Hepatocyte (in vitro differentiated cells): Measurements from ENCODE around the gene TMEM8B.

Source experiments
- CTCF ChIP-seq: fragments of 200-600 bp; sonication (generic); IDR thresholded peaks from 2 replicates; pipeline ENCODE4 v1.5.1; 2016; ENCODE audit warnings: antibody characterized with exemption, mild to moderate bottlenecking; ENCODE audit not compliant: poor library complexity
- EZH2 ChIP-seq: fragments of 200-600 bp; sonication (generic); IDR thresholded peaks from 2 replicates; pipeline ENCODE4 v1.6.1; 2016; ENCODE audit warnings: antibody characterized with exemption, mild to moderate bottlenecking, borderline replicate concordance
- EZH2phosphoT487 ChIP-seq: fragments of 200-600 bp; sonication (generic); IDR thresholded peaks from one replicate; pipeline ENCODE4 v1.6.1; 2018; ENCODE audit warnings: antibody characterized with exemption, mild to moderate bottlenecking, low read depth, moderate library complexity; ENCODE audit not compliant: unreplicated experiment, severe bottlenecking

DNA sequence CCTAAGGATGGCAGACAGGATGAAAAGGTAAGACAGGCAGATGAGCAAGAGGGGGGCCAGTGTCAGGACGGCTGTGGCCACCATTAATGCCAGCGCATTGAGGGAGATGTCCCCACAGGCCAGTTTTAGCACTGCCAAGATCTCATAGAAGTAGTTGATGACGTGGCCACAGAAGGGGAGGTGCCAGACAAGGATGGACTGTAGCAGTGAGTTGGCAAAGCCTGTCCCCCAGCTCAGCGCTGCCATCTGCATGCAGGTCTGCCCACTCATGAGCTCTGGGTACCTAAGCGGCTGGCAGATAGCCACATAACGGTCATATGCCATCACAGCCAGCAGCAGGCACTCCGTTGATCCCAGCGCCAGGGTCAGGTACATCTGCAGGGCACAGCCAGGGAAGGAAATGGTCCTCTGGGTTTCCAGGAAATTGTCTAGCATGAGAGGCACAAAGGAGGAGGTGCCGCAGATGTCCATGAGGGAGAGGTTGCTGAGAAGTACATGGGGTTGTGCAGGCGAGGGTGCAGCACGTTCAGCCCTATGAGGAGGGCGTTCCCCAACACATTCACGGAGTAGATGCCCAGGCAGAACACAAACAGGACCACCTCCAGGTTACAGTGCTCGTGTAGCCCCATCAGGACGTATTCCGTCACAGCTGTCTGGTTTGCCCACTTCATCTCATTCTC, 30.4 kb downstream of the TMEM8B start:
- TF ChIP-seq CTCF (no peak), EZH2phosphoT487 (no peak), EZH2 (no peak)
